ENCODE results near the gene INSRR.

Gene INSRR

GRCh38 chr1:156894711-156895454 is 36.0 kb upstream of the INSRR start:
- Histone ChIP-seq H2BK5ac (ENCODE audit: low read length) (peak overlapping the region; percentile 31), H3K27me3 (ENCODE audit: control insufficient read depth in 3 of 3, insufficient read depth in 3 of 3, low read depth in 1 of 3, low read length in 3 of 3) (peaks cover 0 to 47% (median 28%) of the 10 kb centered on the region in 3 experiments), H3K23ac (ENCODE audit: low read depth, low read length, poor library complexity) (peak overlapping the region; percentile 52), H3K9me3 (replicated peaks in 1 of 2; ENCODE audit: control insufficient read depth in 2 of 2, insufficient read depth in 1 of 2, low read depth in 1 of 2, low read length in 2 of 2) (no peaks in the 10 kb centered on the region), H3K18ac (ENCODE audit: low read length) (peak overlapping the region; percentile 90), H2BK120ac (ENCODE audit: low read depth, low read length) (peak overlapping the region; percentile 20), H3K4me2 (ENCODE audit: insufficient read depth, low read length, poor library complexity, severe bottlenecking) (no peak overlapping the region), H2AFZ (ENCODE audit: low read length) (peak overlapping the region; percentile 9), H3K9ac (ENCODE audit: low read depth, low read length, poor library complexity) (peak overlapping the region; percentile 26), H3K27ac (replicated peaks; ENCODE audit: low read length) (no peak overlapping the region), H4K91ac (ENCODE audit: low read depth, low read length, poor library complexity) (no peak overlapping the region), H3K79me1 (ENCODE audit: low read depth, low read length) (no peaks in the 10 kb centered on the region), H3K36me3 (replicated peaks in 1 of 2; ENCODE audit: control insufficient read depth in 2 of 2, insufficient read depth in 2 of 2, low read length in 2 of 2) (no peaks in the 10 kb centered on the region), H4K8ac (ENCODE audit: low read depth, low read length) (no peak overlapping the region), H2AK5ac (ENCODE audit: low read depth, low read length) (peak overlapping the region; percentile 92), H3K4me3 (ENCODE audit: low read length in 2 of 2) (no peak overlapping the region), H3K4ac (ENCODE audit: low read length) (peak overlapping the region; percentile 60), H3K4me1 (ENCODE audit: control insufficient read depth in 2 of 2, insufficient read depth in 1 of 2, low read depth in 1 of 2, low read length in 2 of 2) (peaks cover 27 to 31% of the 10 kb centered on the region in 2 donors), H3K14ac (ENCODE audit: low read length) (peak overlapping the region; percentile 11), H2BK12ac (ENCODE audit: low read length) (peak overlapping the region; percentile 7), H2BK15ac (ENCODE audit: low read length) (peak overlapping the region; percentile 89)
- no CpG with 5 or more reads among the region's 12 CpGs for WGBS, 2 donors (ENCODE audit: extremely low coverage in 2 of 2, insufficient read length in 2 of 2, insufficient replicate concordance in 1 of 2)
- DNase-seq (ENCODE audit: low spot score): no peak

GRCh38 chr1:156894001-156894400 is 35.1 kb upstream of the INSRR start:
- H2AK5ac ChIP-seq (ENCODE audit: low read depth, low read length): no peak overlapping the region
- no peak overlapping the region for H3K27ac ChIP-seq (replicated peaks; ENCODE audit: low read length)
- peaks cover 0 to 50% (median 28%) of the 10 kb centered on the region in 3 experiments for H3K27me3 ChIP-seq (ENCODE audit: control insufficient read depth in 3 of 3, insufficient read depth in 3 of 3, low read depth in 1 of 3, low read length in 3 of 3)
- no CpG with 5 or more reads among the region's 5 CpGs for WGBS, 2 donors (ENCODE audit: extremely low coverage in 2 of 2, insufficient read length in 2 of 2, insufficient replicate concordance in 1 of 2)
- H3K18ac ChIP-seq (ENCODE audit: low read length): peak overlapping the region; percentile 68
- no peaks in the 10 kb centered on the region for H3K79me1 ChIP-seq (ENCODE audit: low read depth, low read length)
- no peak overlapping the region for H3K9ac ChIP-seq (ENCODE audit: low read depth, low read length, poor library complexity)
- H4K8ac ChIP-seq (ENCODE audit: low read depth, low read length): no peak overlapping the region
- no peak overlapping the region for H4K91ac ChIP-seq (ENCODE audit: low read depth, low read length, poor library complexity)
- no peak overlapping the region for H2BK5ac ChIP-seq (ENCODE audit: low read length)
- H3K4me1 ChIP-seq (ENCODE audit: control insufficient read depth in 2 of 2, insufficient read depth in 1 of 2, low read depth in 1 of 2, low read length in 2 of 2): peaks cover 27 to 31% of the 10 kb centered on the region in 2 donors
- peak overlapping the region; percentile 30 for H2BK120ac ChIP-seq (ENCODE audit: low read depth, low read length)
- no peak for DNase-seq (ENCODE audit: low spot score)
- no peak overlapping the region for H3K4ac ChIP-seq (ENCODE audit: low read length)
- H3K23ac ChIP-seq (ENCODE audit: low read depth, low read length, poor library complexity): peak overlapping the region; percentile 23
- peak overlapping the region; percentile 89 for H2BK15ac ChIP-seq (ENCODE audit: low read length)
- H3K4me3 ChIP-seq (ENCODE audit: low read length in 2 of 2): no peak overlapping the region
- H2AFZ ChIP-seq (ENCODE audit: low read length): peak overlapping the region; percentile 87
- H3K14ac ChIP-seq (ENCODE audit: low read length): peak overlapping the region; percentile 50
- peak overlapping the region; percentile 68 for H2BK12ac ChIP-seq (ENCODE audit: low read length)
- no peaks in the 10 kb centered on the region for H3K36me3 ChIP-seq (replicated peaks in 1 of 2; ENCODE audit: control insufficient read depth in 2 of 2, insufficient read depth in 2 of 2, low read length in 2 of 2)
- H3K4me2 ChIP-seq (ENCODE audit: insufficient read depth, low read length, poor library complexity, severe bottlenecking): peak overlapping the region; percentile 41
- no peaks in the 10 kb centered on the region for H3K9me3 ChIP-seq (replicated peaks in 1 of 2; ENCODE audit: control insufficient read depth in 2 of 2, insufficient read depth in 1 of 2, low read depth in 1 of 2, low read length in 2 of 2)

GRCh38 chr1:156893048-156893953 is 34.4 kb upstream of the INSRR start, which contains the start of gene PEAR1:
TSS of gene PEAR1 (plus strand) at chr1:156893718. CDS start at chr1:156903927, 10,209 bp downstream.
- Histone ChIP-seq H4K8ac (ENCODE audit: low read depth, low read length) (no peak within 1 kb of the TSS), H3K14ac (ENCODE audit: low read length) (peak within 1 kb of the TSS; percentile 50), H3K9ac (ENCODE audit: low read depth, low read length, poor library complexity) (peak within 1 kb of the TSS; percentile 26), H3K18ac (ENCODE audit: low read length) (peak within 1 kb of the TSS; percentile 76), H2BK15ac (ENCODE audit: low read length) (peak within 1 kb of the TSS; percentile 89), H2BK5ac (ENCODE audit: low read length) (peak within 1 kb of the TSS; percentile 26), H4K91ac (ENCODE audit: low read depth, low read length, poor library complexity) (no peak within 1 kb of the TSS), H3K36me3 (replicated peaks in 1 of 2; ENCODE audit: control insufficient read depth in 2 of 2, insufficient read depth in 2 of 2, low read length in 2 of 2) (no peaks in the 10 kb centered on the region), H3K27me3 (ENCODE audit: control insufficient read depth in 3 of 3, insufficient read depth in 3 of 3, low read depth in 1 of 3, low read length in 3 of 3) (peaks cover 0 to 57% (median 28%) of the 10 kb centered on the region in 3 experiments), H3K27ac (replicated peaks; ENCODE audit: low read length) (no peak within 1 kb of the TSS), H3K9me3 (replicated peaks in 1 of 2; ENCODE audit: control insufficient read depth in 2 of 2, insufficient read depth in 1 of 2, low read depth in 1 of 2, low read length in 2 of 2) (no peaks in the 10 kb centered on the region), H3K4me2 (ENCODE audit: insufficient read depth, low read length, poor library complexity, severe bottlenecking) (peak within 1 kb of the TSS; percentile 41), H3K4me3 (ENCODE audit: low read length in 2 of 2) (peak within 1 kb of the TSS; percentile 19 to 27), H2BK120ac (ENCODE audit: low read depth, low read length) (peak within 1 kb of the TSS; percentile 30), H3K23ac (ENCODE audit: low read depth, low read length, poor library complexity) (peak within 1 kb of the TSS; percentile 52), H2AK5ac (ENCODE audit: low read depth, low read length) (peak within 1 kb of the TSS; percentile 92), H3K79me1 (ENCODE audit: low read depth, low read length) (no peaks in the 10 kb centered on the region), H2AFZ (ENCODE audit: low read length) (peak within 1 kb of the TSS; percentile 87), H3K4me1 (ENCODE audit: control insufficient read depth in 2 of 2, insufficient read depth in 1 of 2, low read depth in 1 of 2, low read length in 2 of 2) (peaks cover 22 to 29% of the 10 kb centered on the region in 2 donors), H3K4ac (ENCODE audit: low read length) (no peak within 1 kb of the TSS), H2BK12ac (ENCODE audit: low read length) (peak within 1 kb of the TSS; percentile 68)
- no CpG with 5 or more reads among the region's 60 CpGs for WGBS, 2 donors (ENCODE audit: extremely low coverage in 2 of 2, insufficient read length in 2 of 2, insufficient replicate concordance in 1 of 2)
- no peak for DNase-seq (ENCODE audit: low spot score)
